ENCODE measurements around the gene CCNI2. TPM values are rescaled to one million over a fixed set of nuclear protein-coding genes. Genes with fewer than 3 reads are reported as not detected.
A peak's percentile ranks its signal among the peaks of the same experiment; 100 is the strongest.

The CCNI2 gene
- total and polyA plus RNA-seq, 9 of the 15 experiments (the other 6 are each of a cell fraction or from before 2014, with no cell fraction given): 0.05 to 1.7 (median 0.81) TPM; not detected in 5

- TF ChIP-seq ARID4B (CRISPR knock-in tag; IDR thresholded peaks at IDR 0.05) (peak; percentile 28; the same call in 1 of the 2 replicates), MEF2D (tag; conservative IDR thresholded peaks at IDR 0.05; ENCODE audit: low read depth) (0 out of 2 replicates have a peak, but pooled peaks have one; percentile 34), HDAC1 (IDR thresholded peaks at IDR 0.05) (0 out of 4 replicates have a peak, but pooled peaks of 1 of the 2 experiments have one; percentile 17), ZFP1 (CRISPR knock-in tag; IDR thresholded peaks at IDR 0.05) (no peak), HES1 (IDR thresholded peaks at IDR 0.05; ENCODE audit: low read depth) (no peak), DMBX1 (CRISPR knock-in tag; IDR thresholded peaks at IDR 0.05; ENCODE audit: borderline replicate concordance) (0 out of 2 replicates have a peak, but pooled peaks have one; percentile 3), GABPB1 (CRISPR knock-in tag; IDR thresholded peaks at IDR 0.05) (0 out of 2 replicates have a peak, but pooled peaks have one; percentile 1), NEUROD1 (IDR thresholded peaks at IDR 0.05; ENCODE audit: borderline replicate concordance, low read depth, low read length, partially characterized antibody) (no peak), HNRNPL (IDR thresholded peaks at IDR 0.05; ENCODE audit: low read depth, low read length) (no peak), LARP7 (IDR thresholded peaks at IDR 0.05) (no peak), YY1 (IDR thresholded peaks at IDR 0.05; ENCODE audit: borderline replicate concordance in 1 of 3, control insufficient read depth in 1 of 3, extremely low read depth in 1 of 3, insufficient read depth in 3 of 3, insufficient read length in 1 of 3, insufficient replicate concordance in 2 of 3, low read depth in 1 of 3, low read length in 2 of 3) (no peak), SOX6 (IDR thresholded peaks at IDR 0.05) (no peak)
These were observed 30.9 kb downstream of the CCNI2 start (continued) for GRCh38 chr5:132778129-132778528.

Measured in K562 (cell line).